Neutrophil (primary cell): ENCODE measurements around the gene NDEL1.

Source experiments
- H3K27ac ChIP-seq: fragments of 200-600 bp; sonication (generic); 2 replicates; pipeline ENCODE4 v1.5.1; 2016; ENCODE audit warnings: mild to moderate bottlenecking, moderate library complexity
- H3K27me3 ChIP-seq: fragments of 200-600 bp; sonication (generic); 2 replicates; pipeline ENCODE4 v1.6.0; 2016; ENCODE audit warnings: mild to moderate bottlenecking
- H3K36me3 ChIP-seq: fragments of 200-600 bp; sonication (generic); 2 replicates; pipeline ENCODE4 v1.5.1; 2017
- H3K4me1 ChIP-seq, 2 experiments: fragments of 200-600 bp in 1 of 2; sonication (generic) in 1 of 2; 1 replicate in 1 of 2; 2 replicates in 1 of 2; pipeline versions ENCODE4 v1.5.1 to v1.6.1; 2013 to 2016; ENCODE audit warnings: low read depth in 1 of 2, low read length in 1 of 2, mild to moderate bottlenecking in 1 of 2, moderate library complexity in 1 of 2; ENCODE audit not compliant: control insufficient read depth in 1 of 2, insufficient read depth in 1 of 2
- H3K4me3 ChIP-seq, 2 experiments: fragments of 200-600 bp in 1 of 2; sonication (generic) in 1 of 2; 1 replicate in 1 of 2; 2 replicates in 1 of 2; pipeline ENCODE4 v1.5.1; 2013 to 2016; ENCODE audit warnings: low read depth in 1 of 2, low read length in 1 of 2, mild to moderate bottlenecking in 1 of 2, moderate library complexity in 1 of 2
- H3K9me3 ChIP-seq: fragments of 200-600 bp; sonication (generic); 2 replicates; pipeline ENCODE4 v1.5.1; 2016
- CTCF ChIP-seq: fragments of 200-600 bp; sonication (generic); IDR thresholded peaks from 2 replicates; pipeline ENCODE4 v1.5.1; 2016; ENCODE audit warnings: antibody characterized with exemption

Gene NDEL1

DNA sequence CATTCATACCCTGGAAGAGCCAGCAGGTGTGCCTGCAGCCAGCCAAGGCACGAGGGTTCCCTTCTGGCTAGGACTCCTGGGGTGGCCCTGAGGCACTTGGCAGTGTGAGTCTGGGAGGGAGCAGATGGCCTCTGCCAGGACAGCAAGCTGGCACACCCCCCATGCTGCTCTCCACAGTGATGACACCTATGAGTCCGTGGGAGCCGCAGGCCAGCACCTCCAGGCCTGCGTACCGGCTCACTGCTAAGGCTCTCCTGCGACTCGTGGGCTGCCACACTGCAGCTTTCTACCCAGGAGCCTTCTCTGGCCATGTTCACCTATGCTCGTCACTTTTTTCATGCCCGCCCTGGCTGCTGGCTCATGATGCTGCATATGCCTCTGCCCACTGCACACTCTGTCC lies 68.1 kb downstream of the NDEL1 start:
- H3K9me3 ChIP-seq, result no peaks in the 10 kb centered on the region
- no peaks in the 10 kb centered on the region for H3K27me3 ChIP-seq
- H3K27ac ChIP-seq, result no peak overlapping the region
- no peaks in the 10 kb centered on the region for H3K36me3 ChIP-seq
- H3K4me1 ChIP-seq, result no peaks in the 10 kb centered on the region
- TF ChIP-seq CTCF, result no peak
- H3K4me3 ChIP-seq, result no peak overlapping the region

DNA sequence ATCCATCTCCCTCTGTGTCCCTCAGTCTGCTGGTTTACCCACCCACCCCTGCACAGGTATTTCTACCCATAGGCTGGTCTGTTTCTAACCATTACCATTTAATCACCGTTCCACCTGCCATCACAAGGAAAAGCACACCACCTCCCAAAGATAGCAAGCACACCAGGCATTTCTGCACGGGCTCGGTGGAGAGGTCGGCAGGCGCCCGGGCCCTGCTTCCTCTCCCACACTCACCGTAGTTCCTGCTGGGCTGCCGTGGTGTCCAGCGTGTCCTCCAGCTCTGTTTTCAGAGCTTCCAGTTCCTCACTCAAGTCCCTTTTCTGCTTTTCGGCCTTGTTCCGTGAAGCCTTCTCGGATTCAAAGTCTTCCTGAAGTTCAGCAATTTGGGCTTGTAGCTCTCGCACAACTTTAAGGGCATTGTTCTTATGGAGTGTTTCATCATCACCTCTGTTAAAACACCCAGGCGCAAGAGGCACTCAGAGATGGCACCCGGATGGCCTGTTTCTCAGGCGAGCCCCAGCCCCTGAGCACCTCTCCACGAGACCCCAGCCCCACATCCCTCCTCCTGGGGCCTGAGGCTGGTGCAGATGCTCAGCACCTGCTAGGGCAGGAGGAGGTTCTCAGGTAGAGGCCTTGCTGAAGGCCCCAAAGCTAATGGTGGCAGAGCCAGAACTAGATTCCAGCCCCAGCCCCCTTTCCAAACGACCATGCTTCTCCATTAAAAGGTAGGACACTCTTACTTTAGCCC lies 69.0 kb downstream of the NDEL1 start:
- Histone ChIP-seq H3K9me3 (no peaks in the 10 kb centered on the region), H3K27ac (no peak overlapping the region), H3K4me1 (no peaks in the 10 kb centered on the region), H3K27me3 (no peaks in the 10 kb centered on the region), H3K36me3 (no peaks in the 10 kb centered on the region), H3K4me3 (no peak overlapping the region)
- TF ChIP-seq CTCF, result no peak

GRCh38 chr17:8506145-8506544 lies 70.5 kb downstream of the NDEL1 start:
- Histone ChIP-seq H3K27me3 (no peaks in the 10 kb centered on the region), H3K9me3 (no peaks in the 10 kb centered on the region), H3K36me3 (no peaks in the 10 kb centered on the region), H3K4me3 (no peak overlapping the region), H3K27ac (no peak overlapping the region), H3K4me1 (no peaks in the 10 kb centered on the region)
- no peak for TF ChIP-seq CTCF

DNA sequence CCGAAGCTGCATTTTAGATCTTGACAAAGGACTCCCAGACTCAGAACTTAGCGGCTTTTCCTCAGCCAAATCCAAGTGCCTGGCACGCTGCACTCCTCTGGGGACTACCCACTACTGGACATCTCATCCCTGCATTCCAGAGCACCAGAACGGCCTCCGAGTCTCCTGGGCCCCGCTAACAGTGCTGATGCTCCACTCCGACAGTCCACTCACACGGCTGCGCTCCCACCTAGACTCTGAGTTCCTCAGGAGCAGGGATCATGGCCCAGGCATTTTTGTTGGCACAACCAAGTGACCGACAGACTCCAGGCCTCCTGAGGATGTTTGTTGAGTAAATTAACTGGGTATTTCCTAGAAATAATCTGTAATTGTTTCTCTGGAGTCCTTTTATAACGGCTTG lies 79.1 kb downstream of the NDEL1 start:
- H3K4me3 ChIP-seq, result no peak overlapping the region
- H3K4me1 ChIP-seq, result no peaks in the 10 kb centered on the region
- no peaks in the 10 kb centered on the region for H3K9me3 ChIP-seq
- no peaks in the 10 kb centered on the region for H3K36me3 ChIP-seq
- H3K27ac ChIP-seq, result no peak overlapping the region
- no peaks in the 10 kb centered on the region for H3K27me3 ChIP-seq
- TF ChIP-seq CTCF, result no peak
